Adrenal gland (tissue), 5 donors: ENCODE data around the gene PCDHB15.
"Not testable (repeated sequence)": the region's sequence is repeated elsewhere in the genome, so short reads cannot be mapped to it uniquely, and the experiment has no call there.

ENCODE experiments used
- POLR2A ChIP-seq, 2 donors: fragments of 450-650 bp; IDR thresholded peaks; one replicate each; pipeline ENCODE4 v1.6.1; 2017; ENCODE audit warnings: antibody characterized with exemption in 2 of 2, mild to moderate bottlenecking in 2 of 2, moderate library complexity in 1 of 2
- TF ChIP-seq, protein P1 (sequence below), 6 experiments: fragments of 450-650 bp in 4 of 6; fragments of 200-600 bp in 2 of 6; sonication (generic) in 1 of 6; IDR thresholded peaks; 1 replicate in 5 of 6; 2 replicates in 1 of 6; pipeline versions ENCODE4 v1.5.1 to v1.8.0; 2016 to 2021; ENCODE audit warnings: antibody characterized with exemption in 6 of 6, mild to moderate bottlenecking in 2 of 6, moderate library complexity in 1 of 6
- donor health status: DM: no; HTN: no; CAD: no.

- TF ChIP-seq, protein P1, sequence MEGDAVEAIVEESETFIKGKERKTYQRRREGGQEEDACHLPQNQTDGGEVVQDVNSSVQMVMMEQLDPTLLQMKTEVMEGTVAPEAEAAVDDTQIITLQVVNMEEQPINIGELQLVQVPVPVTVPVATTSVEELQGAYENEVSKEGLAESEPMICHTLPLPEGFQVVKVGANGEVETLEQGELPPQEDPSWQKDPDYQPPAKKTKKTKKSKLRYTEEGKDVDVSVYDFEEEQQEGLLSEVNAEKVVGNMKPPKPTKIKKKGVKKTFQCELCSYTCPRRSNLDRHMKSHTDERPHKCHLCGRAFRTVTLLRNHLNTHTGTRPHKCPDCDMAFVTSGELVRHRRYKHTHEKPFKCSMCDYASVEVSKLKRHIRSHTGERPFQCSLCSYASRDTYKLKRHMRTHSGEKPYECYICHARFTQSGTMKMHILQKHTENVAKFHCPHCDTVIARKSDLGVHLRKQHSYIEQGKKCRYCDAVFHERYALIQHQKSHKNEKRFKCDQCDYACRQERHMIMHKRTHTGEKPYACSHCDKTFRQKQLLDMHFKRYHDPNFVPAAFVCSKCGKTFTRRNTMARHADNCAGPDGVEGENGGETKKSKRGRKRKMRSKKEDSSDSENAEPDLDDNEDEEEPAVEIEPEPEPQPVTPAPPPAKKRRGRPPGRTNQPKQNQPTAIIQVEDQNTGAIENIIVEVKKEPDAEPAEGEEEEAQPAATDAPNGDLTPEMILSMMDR (IDR thresholded peaks at IDR 0.05): not testable (repeated sequence)
- TF ChIP-seq POLR2A (IDR thresholded peaks at IDR 0.05): not testable (repeated sequence)
These were observed 9.3 kb upstream of the PCDHB15 start for GRCh38 chr5:141235922-141236321.
